ENCODE data around the gene MAST4.

Gene MAST4

GRCh38 chr5:67200809-67201562, 604.8 kb downstream of the MAST4 start:
- no peak for DNase-seq

- no peak for DNase-seq
Measured at GRCh38 chr5:67201897-67202549, 605.8 kb downstream of the MAST4 start.

- DNase-seq = no peak
Measured at GRCh38 chr5:67202828-67203227, 606.6 kb downstream of the MAST4 start.

- DNase-seq = no peak
Measured at GRCh38 chr5:67203701-67204074, 607.5 kb downstream of the MAST4 start.

- no peak for DNase-seq
Measured at GRCh38 chr5:67204821-67205220, 608.6 kb downstream of the MAST4 start.

GRCh38 chr5:67205981-67206380, 609.8 kb downstream of the MAST4 start:
- no peak for DNase-seq

GRCh38 chr5:67206461-67206860, 610.3 kb downstream of the MAST4 start:
- no peak for DNase-seq

- DNase-seq = no peak
Measured at GRCh38 chr5:67206929-67207328, 610.7 kb downstream of the MAST4 start.

GRCh38 chr5:67208403-67208802, 612.2 kb downstream of the MAST4 start:
- DNase-seq = no peak

- peak; percentile 62 for DNase-seq
Measured at GRCh38 chr5:67209141-67209771, 613.1 kb downstream of the MAST4 start.

GRCh38 chr5:67211926-67212325, 615.7 kb downstream of the MAST4 start:
- DNase-seq = no peak

GRCh38 chr5:67214036-67214435, 617.8 kb downstream of the MAST4 start:
- DNase-seq = no peak

GRCh38 chr5:67214707-67215447, 618.7 kb downstream of the MAST4 start:
- no peak for DNase-seq

GRCh38 chr5:67215519-67216471, 619.6 kb downstream of the MAST4 start:
- no peak for DNase-seq

GRCh38 chr5:67216564-67216963, 620.4 kb downstream of the MAST4 start:
- no peak for DNase-seq
